Thoracic aorta endothelial cell (primary cell): ENCODE data around the gene ZNF683. TPM values are rescaled to one million over a fixed set of nuclear protein-coding genes. Genes with fewer than 3 reads are reported as not detected.

ENCODE experiments used
- total RNA-seq: library from RNA; depleted of rRNA; stranded (reverse); fragments of >200 nt; gene quantifications from 2 replicates; pipeline ENCODE4 v1.2.3, GENCODE V29; 2012

The ZNF683 gene
- not detected in 2 replicates for total RNA-seq

GRCh38 chr1:26372611-26373010 is at the start of gene ZNF683:
ZNF683 (minus strand) TSS chr1:26372750; CDS start chr1:26368571, 4,179 bp downstream.

DNA sequence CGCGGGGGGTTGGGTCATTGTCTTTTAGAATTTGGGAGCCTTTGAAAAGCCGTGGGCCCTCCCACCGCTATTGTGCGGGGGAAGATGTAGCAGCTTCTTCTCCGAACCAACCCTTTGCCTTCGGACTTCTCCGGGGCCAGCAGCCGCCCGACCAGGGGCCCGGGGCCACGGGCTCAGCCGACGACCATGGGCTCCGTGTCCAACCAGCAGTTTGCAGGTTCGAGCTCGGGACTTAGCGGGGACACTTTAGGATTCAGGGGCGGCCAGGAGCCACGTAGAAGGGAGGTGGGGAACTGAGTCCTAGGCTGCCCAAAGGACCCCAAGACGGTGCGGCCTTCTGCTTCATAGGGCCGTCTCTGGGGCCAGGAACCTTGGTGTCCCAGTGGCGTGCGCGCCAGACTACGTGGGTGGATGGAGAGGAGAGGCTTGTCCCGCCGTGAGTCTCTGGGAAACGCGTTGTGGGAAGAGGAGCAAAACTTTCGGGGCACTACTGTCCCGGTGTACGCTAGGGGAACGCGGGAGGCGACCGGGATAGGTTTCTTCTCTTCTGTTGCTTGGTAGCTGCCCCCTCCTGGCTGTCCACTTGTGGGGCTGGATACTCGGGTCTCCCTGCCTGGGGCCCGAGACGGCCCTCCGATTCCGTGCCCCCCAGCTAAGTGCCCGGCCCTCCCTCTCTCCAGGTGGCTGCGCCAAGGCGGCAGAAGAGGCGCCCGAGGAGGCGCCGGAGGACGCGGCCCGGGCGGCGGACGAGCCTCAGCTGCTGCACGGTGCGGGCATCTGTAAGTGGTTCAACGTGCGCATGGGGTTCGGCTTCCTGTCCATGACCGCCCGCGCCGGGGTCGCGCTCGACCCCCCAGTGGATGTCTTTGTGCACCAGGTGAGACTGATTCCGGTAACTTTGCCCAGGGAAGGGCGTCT is 38.4 kb upstream of the ZNF683 start, which contains the start of gene LIN28A:
Gene LIN28A, plus strand, starts transcription at position 112 of the 918 bp plus-strand sequence. Its CDS starts 75 bp downstream, at position 187.

GRCh38 chr1:26353976-26354820 is 18.4 kb downstream of the ZNF683 start, which contains the start of gene CRYBG2:
CRYBG2 (minus strand) TSS chr1:26354130; CDS start chr1:26346657, 7,473 bp downstream.

GRCh38 chr1:26317612-26318337 is 54.8 kb downstream of the ZNF683 start, which contains the start of gene CD52:
CD52 (plus strand) TSS chr1:26317958; CDS start chr1:26318018, 60 bp downstream.

Other genes with a start within 250 kb of the ZNF683 start
- gene FAM110D, start 213.7 kb downstream of the ZNF683 start, total RNA-seq, result 0.66 and 2.7 TPM in 2 replicates
- not detected in 2 replicates for gene C1orf232, start 203.8 kb downstream of the ZNF683 start, total RNA-seq
- 20.2 and 21.7 TPM in 2 replicates for gene ZNF593, start 202.8 kb downstream of the ZNF683 start, total RNA-seq
- gene ZNF593OS, start 200.9 kb downstream of the ZNF683 start, total RNA-seq, result not detected in 2 replicates
- 0.13 TPM in 1 of 2 replicates, not detected in the other for gene CNKSR1, start 195.3 kb downstream of the ZNF683 start, total RNA-seq
- not detected in 2 replicates for gene CATSPER4, start 182.1 kb downstream of the ZNF683 start, total RNA-seq
- 11.3 and 17.1 TPM in 2 replicates for gene CEP85, start 138.6 kb downstream of the ZNF683 start, total RNA-seq
- 33.6 and 41.1 TPM in 2 replicates for gene SH3BGRL3, start 92.7 kb downstream of the ZNF683 start, total RNA-seq
- 2.7 and 4.5 TPM in 2 replicates for gene UBXN11, start 66.1 kb downstream of the ZNF683 start, total RNA-seq
- gene CD52, start 54.8 kb downstream of the ZNF683 start, total RNA-seq, result not detected in 2 replicates
- gene CRYBG2, start 18.6 kb downstream of the ZNF683 start, total RNA-seq, result not detected in 2 replicates
- not detected in 2 replicates for gene LIN28A, start 38.1 kb upstream of the ZNF683 start, total RNA-seq
- 58.9 and 68.2 TPM in 2 replicates for gene DHDDS, start 59.6 kb upstream of the ZNF683 start, total RNA-seq
- 320 and 391 TPM in 2 replicates for gene HMGN2, start 99.7 kb upstream of the ZNF683 start, total RNA-seq
- 12.1 and 18.1 TPM in 2 replicates for gene RPS6KA1, start 157.0 kb upstream of the ZNF683 start, total RNA-seq